Activated T-cell treated with anti-CD3 and anti-CD28 coated beads for 4 hours (primary cell): ENCODE measurements around the gene MIPEP.

Source experiments
- DNase-seq: peaks from one replicate; pipeline ENCODE4 v3.0.0-alpha.2; 2020

The MIPEP gene

DNA sequence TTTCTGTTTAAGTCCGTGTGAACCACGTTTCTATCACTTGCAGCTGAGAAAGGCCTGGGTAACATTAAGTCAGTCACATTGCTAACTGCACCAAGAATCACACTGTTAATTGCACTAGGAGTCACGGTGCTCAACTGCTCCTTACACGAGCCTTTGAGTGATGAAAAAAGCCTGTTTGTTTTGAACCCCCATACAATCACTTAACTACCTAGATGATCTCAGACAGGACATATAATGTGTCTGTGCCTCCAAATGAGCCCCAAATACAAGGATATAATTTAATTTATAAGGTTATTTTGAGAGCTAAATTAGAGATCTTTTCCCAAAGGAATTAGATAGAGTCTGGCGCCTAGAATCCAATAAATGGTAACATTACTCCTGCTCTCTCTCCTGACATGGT is 84.1 kb downstream of the MIPEP start:
- no peak for DNase-seq

DNA sequence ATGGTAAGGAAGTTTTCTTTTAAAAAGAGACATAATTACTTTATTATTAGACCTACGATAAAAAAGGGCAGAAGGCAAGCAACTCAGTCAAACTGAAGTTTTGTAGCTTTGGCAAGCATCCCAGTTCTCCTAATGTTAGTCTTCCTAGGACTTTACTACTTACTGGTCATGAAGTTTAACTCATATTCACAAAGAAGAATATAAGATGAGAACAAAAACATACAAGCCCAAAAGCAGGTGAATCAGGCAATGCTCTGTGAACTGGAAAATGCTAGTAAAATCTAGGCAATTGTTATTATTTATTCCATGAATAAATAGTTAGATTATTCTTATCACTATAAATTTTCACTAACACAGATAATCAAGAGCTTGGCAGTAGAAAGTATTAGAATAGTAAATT is 85.0 kb downstream of the MIPEP start:
- no peak for DNase-seq

DNA sequence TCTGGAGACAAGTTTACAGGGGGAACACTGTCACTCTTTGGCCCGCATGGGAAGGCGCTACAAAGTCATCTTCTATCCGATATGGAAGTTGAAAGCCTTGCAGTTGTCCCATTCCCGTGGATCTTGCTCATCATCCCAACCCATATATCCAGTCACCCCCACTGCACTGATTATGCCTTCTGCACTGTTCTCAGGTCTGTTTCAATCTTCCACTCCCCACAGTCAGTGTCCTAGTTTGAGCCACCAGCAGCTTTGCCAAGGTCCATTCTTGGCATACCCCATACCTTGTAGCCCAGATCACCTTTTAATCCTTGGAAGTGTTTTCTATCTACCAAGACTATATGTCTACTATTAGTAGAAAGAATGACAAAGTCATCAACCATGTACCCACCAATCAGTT is 88.1 kb downstream of the MIPEP start:
- DNase-seq: no peak

DNA sequence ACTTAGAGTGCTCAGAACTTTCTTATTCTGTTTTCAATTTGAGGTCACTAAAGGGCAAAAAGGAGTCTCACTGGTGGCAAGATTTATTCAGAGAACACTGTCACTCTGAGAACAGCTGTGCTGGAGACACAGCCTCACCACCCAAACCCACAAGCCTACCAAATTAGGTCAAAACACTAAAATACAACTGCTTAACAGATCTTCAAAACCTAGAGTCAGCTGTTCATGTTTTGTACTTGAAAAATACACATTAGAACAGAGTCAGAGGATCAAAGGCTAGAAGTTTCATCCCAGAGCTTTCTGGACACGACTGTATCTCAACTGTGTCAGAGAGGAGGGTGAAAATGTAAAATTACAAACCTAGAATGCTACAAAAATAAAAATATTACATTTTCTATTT is 89.3 kb downstream of the MIPEP start:
- DNase-seq: no peak

DNA sequence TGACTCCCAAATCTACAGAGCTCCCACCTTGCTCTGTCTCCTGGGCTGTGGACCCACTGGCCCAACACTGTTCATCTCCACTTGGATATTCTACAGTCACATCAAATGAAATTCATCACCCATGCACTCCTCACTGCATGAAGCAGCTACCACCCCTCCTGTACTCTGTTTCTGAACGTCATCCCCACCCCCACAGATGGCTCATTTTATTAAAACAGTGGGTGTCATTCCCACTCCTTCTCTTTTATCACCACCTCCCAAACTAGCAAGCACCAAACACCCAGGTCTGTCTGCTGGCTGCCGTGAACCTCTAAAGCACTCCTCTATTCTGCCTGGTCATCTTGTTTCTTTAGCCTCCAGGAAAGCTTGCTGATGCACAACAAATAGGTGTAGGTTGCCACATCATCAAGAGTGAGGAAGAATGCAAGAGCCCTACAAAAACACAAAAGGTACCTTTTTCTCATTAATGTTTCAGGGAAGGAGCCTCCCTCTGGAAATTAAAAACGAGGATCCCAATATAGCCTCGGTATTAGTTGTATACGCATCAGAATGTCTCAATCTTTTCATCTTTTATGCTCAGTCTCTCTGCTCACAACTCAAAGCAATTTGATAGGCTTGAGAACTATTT is 91.8 kb downstream of the MIPEP start:
- no peak for DNase-seq

DNA sequence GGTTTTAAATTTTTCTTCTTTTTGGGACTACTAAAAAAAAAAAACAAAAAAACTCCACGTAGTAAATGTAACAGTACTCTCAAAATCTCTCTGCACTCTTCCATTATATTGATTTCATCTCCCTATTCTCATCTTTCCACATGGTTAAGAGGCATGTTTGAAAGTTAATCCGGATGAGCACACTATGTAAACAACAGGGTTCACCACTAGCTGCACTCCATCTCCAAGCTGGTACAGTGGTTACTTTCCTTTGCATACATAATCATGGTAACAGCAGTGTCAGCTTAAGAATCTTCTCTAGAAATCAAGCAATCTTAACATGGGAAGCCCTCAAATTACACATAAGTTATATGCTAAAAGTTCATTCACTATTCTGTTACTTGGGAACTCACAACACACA is 92.6 kb downstream of the MIPEP start:
- DNase-seq: no peak

DNA sequence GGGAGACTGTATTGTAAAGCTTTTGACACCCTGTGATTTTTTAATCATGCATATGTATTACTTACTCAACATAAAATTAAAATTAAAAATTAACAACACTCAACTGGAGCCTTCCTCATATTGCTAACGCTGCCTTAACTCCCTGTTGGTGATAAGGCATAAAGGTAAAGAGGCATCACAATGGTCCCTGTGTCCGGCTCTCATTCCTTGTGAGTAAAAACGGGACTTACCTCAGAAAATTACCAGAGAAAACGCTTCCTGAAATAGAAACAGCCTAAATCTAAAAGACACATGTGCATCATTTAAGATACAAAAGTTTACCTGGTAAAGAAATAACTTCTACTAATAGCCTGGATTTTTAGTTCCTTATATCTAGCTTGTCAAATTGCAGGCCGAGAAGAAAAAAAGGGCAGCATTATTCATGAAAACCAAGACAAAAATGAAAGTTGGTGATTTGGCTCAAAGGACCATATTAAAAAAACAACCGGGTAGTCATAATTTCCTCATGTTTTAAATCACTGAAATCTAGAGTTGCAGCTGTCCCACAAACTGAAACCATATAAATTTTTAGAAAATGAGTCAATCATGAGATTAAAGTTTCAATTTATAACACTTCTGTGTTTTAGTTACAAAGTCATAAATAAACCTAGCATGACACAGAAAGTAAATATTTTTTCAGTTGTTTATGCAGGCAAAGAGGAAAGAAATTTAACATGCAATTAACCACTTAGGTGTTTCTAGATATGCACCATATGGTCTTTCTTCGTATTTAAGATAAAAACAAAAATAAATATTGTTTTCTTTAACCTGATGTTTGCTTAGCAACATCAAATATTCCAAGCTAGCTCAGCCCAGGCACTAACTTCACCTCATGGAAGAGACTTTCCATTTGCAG is 94.7 kb downstream of the MIPEP start:
- DNase-seq: no peak

DNA sequence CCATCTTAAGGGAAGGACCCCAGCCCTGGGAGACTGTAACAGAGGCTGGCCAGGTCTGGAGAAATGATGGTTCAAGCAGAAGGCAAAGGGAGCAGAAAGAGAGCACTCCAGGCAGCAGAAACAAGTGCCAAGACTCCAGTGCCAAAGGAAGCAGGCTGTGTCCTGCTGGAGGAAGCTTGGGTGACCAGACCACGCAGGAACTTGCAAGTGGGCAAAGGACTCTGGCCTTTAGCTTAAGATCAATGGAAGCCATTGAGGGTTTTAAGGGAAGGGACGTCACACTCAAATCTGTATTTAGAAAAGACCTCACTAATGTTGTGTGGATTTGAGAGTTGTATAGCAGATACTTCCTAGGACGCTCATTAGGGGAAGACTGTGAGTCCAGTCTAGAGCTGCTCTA is 95.5 kb downstream of the MIPEP start:
- no peak for DNase-seq

DNA sequence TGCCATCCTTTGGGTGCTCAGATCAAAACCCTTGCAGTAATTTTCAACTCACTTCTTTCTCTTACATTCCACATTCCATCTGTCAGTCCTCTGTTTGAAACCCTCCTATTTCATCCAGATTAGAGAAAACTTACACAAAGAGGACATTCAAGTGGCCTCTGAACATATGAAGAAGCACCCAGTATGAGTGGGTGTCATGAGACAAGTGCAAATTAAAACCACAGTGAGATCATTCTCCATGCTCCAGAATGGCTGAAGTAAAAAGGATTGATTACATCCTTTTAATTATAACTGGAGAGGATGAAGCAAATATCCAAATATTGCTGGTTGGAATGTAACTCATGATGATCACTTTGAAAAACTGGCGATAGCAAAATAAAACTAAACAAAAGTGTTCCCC is 96.5 kb downstream of the MIPEP start:
- no peak for DNase-seq

DNA sequence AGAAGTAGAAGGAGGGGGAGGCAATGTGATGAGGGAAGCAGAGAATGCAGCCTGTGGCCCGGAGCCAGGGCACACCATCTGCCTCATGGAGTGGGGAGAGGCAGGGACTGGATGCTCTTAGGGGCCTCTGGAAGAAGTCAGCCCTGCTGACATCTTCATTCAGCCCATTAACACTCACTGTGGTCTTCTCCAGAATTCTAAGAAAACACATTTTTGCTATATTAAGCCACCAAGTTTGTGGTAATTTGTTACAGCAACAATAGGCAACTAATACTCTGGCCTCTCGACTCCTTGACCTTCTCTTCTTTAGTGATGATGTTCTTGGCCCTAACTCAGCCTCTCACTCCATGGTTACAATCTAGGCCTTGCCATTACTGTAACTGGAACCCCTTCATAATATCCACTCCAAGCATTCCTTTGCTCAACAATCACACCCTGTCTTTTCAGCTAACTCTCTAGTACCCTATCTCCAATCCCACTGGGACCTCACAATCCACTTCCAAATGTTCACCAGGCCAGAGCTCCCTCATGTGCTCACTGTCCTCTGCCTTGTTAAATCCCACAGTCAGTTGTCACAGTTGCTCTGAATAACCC is 98.5 kb downstream of the MIPEP start:
- no peak for DNase-seq

DNA sequence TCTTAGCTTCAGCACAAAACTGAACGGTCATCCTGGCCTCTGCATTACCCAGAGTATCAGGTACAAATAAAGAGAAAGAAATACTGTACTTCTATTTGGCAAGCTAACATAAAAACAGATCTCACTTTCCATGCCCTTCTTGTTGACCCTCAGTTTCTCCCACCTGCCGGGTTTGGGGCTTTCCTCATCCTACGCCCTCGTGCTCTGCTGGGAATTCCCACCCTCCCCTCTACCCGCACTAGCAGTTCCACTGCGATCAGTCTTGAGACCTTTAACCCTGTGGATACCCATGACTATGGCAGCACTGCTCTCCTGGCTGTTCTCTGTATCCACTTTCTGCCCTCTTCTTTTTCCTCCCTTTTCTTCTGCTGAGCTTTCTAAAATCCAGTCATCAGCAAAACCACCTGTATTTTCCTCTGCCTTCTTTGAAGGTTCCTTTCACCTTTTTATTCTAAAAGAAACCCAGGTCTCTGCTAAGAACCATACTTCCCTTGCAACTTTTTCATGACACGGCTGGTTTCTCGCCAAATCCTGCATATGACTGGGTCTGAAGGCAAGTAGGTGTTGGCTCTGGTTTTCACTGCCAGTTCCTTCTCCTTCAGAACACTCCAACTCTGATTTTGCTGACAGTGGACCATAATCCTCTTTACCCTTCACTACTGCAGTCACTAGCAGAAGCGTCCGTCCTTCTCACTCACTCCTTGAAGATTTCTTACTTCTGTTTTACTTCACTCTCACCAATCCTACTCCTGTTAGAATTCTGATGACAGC is 99.4 kb downstream of the MIPEP start:
- no peak for DNase-seq

DNA sequence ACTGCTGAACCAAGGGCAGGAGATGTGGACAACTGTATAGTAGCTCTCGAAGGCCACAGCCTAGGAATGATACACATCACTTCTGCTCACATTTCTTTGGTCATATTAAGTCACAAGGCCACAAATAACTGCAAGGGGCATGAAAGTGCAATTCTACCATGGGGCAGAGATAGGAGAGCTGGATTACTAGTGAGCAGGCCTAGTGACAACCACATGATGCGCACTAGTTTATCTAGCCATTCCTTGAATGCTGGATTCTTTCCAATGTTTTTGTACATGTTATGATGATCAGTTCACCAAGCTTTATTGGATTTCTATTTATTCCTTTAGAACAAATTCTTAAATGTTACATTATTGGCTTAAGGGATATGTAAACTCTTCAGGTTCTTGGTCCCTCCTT is 100.7 kb downstream of the MIPEP start:
- no peak for DNase-seq

DNA sequence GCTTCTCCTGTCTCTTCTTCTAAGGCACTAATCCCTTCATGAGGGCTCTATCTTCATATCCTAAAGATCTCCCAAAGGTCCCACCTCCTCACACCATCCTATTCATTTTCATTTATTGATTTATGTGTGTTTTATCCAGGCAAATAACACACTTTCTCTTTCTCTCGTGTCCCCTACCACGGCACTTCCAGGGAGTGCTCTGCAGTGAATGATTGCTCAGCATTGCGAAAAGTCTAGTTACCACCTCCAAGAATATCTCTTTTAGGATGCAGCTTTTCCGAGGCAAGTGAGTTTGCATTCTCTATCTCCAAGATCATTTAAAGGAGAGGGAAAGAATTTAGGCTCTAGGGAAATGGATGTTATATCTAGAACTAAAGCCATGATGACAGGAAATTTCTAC is 101.7 kb downstream of the MIPEP start:
- no peak for DNase-seq

DNA sequence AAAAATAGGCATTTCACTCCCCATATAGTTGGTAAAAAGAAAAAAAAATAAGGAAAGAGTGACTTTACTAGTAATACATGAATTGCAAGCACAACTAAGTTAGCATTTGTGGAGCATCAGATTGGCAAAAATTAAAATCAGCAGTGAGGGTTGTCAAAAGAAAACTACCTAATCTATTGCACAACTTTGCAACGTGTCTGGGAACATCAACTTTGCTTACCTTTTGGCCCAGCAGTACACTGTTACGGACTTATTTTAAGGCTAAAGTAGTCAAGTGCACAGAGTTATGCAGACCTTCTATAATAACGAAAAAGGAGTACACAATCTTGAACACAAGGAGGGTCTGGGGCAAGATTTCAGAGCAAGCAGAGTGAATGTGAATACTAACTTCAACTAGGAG is 102.6 kb downstream of the MIPEP start:
- DNase-seq: no peak

DNA sequence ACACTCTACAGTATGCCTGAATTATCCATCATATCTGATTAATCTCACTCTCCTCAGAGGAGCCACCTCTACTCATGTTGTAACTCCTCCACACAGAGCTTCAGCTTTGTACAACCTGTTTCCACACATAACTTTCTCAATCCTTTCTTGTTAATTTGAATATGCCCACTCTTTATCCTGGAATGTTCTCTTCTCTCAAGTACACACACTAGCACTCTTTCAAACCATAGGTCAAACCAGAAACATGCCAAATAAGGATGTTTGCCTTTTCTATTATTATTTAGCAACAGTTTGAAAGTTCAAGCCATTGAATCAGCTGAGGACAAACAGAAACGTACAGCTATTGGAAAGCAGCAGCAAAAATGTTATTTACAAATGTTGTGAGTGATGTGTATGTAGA is 110.3 kb downstream of the MIPEP start:
- DNase-seq: no peak

DNA sequence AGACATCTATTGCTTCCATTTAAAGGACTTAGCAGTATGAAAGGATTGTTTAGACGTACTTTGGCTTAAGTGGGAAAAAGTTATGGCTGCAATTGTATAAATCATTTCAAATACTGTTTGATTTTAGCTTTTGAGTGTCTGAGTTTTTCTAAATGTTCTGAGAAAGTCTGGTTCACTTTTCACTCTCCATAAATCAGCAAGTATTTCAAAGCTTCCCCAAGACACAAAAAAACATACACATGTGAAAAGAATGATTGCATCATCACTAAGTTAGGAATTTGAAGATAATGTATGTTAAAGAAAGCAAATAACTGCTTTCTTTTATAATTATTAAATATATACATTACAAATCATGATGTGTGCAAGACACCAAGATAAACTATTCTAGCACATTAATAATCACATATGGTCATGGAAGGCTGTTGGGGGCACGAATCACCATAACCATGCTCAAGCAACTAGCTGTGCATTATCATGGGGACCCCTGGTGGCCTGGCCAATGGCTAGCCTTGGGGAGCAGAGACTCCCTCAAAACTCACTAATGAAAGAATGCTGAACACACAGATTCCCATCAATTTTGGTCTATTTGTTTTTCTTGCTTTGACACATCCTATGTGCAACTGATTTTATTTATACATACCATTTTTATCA is 111.1 kb downstream of the MIPEP start:
- DNase-seq: no peak

DNA sequence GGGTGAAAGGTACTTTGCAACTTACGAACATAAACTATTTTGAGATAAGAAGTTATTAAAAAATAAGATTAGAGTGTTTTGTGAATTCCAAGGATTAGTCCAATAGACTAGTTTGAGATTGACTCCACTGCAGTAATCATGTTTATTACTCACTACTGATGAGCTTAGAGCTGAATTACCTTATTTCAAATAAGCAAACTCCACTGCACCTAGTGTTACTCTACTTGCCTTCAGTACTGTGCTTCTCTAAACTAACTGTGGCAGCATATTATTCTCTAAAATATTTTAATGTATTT is 111.7 kb downstream of the MIPEP start:
- no peak for DNase-seq

DNA sequence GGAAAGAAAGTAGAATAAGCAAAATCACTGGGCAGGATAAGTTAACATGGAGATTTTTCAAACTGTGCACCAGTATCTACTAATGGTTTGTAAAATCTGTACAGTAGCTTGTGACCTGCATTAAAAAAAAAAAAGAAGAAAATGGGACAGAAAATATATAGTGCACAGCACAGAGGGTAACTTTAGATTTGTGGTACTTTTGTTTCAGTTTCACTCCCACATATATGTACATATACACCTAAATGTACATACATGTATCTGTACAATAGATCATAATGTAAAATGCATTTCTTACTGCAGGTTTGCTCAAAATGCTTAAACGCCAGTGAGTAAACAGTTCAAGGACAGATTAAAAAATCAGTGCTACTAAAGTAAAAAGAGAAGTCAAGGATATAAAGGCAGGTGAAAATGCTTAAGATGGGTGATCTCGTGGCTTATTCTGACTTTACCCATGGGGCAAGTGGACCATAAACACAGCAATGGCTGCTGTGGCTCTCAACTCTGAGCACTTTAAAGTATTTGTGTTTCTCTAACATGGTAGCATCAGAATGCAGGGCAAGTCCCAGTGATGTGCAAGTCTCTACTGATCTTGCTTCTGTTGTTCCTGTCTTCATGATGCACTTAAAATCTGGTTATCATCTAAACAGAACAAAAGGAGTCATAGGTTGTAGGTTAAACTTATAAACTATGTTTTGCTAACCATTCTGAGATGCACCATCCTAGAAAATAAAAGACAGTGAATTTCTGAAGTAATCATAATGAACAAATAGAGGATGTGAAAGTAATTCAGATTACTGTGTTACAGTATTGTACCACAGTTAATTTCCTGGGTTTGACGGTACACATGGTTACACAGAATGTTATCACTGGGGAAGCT is 112.3 kb downstream of the MIPEP start:
- no peak for DNase-seq

DNA sequence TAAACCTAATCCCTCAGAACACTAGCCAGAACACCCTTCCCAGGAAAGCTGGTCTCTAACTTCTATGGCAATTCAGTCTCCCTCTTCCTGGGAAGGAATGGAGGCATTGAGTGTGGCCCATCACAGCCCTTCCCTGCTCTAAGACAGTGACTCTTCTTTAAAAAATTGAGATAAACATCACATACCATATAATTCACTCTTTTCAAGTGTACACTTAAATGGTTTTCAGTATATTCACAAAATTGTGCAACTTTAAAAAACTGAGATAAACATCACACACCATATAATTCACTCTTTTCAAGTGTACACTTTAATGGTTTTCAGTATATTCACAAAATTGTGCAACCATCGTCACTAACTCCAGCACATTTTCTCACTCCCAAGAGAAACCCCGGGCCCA is 116.5 kb downstream of the MIPEP start:
- no peak for DNase-seq

DNA sequence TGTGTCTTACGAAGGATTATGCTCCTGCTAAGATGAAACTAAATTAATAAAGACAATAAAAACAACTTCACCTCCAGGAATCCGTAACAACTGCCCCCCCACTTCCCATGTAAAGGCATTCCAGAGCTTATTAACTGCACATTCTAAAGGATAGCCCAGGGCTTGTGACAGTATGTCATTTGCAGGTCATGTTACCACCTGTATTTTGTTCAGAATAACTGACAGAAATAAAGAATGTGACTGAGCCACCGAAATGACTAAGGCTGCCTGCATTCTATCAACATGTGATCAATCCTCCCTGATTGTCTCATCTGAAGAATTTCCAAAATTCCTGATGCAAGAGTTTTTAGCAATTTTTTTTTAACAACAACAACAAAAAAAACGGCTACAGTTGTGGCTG is 117.2 kb downstream of the MIPEP start:
- DNase-seq: no peak

DNA sequence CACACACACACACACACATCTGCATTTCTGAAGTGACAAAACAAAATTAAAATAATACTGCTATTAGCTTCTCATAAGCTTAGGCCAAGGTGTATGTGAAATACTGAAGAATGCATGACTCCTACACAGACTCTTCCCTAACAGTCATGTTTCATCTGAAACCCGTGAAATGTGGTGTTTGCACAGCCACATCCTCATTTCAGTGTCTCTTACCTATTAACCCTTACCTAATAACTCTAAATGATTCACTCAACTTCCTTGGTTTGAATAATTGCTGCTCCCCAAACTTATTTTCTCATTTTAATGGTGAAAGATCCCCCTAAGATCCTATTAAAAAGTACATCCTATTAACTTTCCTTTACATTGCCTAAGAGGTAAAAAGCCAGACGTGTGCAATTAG is 117.6 kb downstream of the MIPEP start:
- DNase-seq: no peak

DNA sequence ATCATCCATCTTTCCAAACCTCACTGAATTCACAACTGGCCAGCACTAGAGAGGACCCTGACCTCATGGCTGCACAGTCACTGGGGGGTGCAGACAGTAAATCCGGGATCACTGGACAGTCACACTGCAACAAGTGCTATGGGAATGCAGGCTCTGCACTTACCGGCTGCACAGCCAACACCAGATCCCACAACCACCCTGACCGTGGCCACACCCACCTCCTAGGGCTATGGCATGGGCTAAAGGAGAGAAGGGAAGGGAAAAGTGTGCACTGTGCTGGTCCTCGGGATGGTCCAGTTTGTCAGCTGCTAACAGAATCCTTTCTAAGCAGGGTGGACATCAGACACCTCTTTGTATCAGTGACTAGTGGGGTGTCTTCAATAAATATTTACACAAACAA is 118.2 kb downstream of the MIPEP start:
- no peak for DNase-seq
